A673 (cell line): ENCODE results near the gene CALR.

Source experiments
- CTCF ChIP-seq: fragments of 300-800, 200-600 bp; sonication (generic); conservative IDR thresholded peaks from 2 replicates; pipeline ENCODE4 v1.5.1; 2017; ENCODE audit warnings: low read depth, mild to moderate bottlenecking, antibody characterized with exemption, low read length, moderate library complexity, mixed read lengths
- EZH2 ChIP-seq: fragments of 200-600 bp; sonication (generic); IDR thresholded peaks from 2 replicates; pipeline ENCODE4 v1.6.1; 2017; ENCODE audit warnings: borderline replicate concordance, low read depth, mild to moderate bottlenecking, mixed read lengths, antibody characterized with exemption, low read length; ENCODE audit not compliant: poor library complexity, severe bottlenecking

DNA sequence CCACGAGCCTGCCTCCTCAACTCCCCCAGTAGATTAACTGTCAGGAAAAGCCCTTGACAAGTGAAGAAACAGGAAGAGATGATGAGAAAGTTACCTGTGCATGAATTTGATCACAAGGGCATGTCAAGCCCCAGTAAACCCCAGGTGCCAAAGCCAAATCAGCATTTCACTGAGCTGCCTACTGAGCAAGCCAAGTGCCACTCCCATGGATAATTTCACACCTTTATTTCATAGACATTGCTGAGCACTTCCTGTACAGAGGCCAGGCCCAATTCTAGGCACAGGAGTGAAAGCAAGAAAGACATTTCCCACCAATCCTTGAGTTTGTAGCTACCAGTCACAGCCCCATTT lies 16.2 kb downstream of the CALR start:
- TF ChIP-seq CTCF (no peak), EZH2 (no peak)
